SK-N-SH treated with all-trans-retinoic acid at 6 μM for 48 hours (cell line): ENCODE results near the gene DNASE1L3.

ENCODE experiments used
- ATAC-seq: fragments of 200-7000 bp; cut with Tn5 transposase; 3 replicates; pipeline ENCODE4 v1.9.1; 2020; ENCODE audit warnings: mild to moderate bottlenecking, moderate library complexity
- ARNTL ChIP-seq: fragments of 450-650 bp; formaldehyde crosslinking; IDR thresholded peaks from 2 replicates; pipeline ENCODE4 v1.5.0; 2020; ENCODE audit warnings: low read depth, mild to moderate bottlenecking, moderate library complexity, borderline replicate concordance
- BACH2 ChIP-seq: fragments of 250-450 bp; sonication (Bioruptor Pico); IDR thresholded peaks from 2 replicates; pipeline ENCODE4 v1.9.0; 2021; ENCODE audit warnings: mild to moderate bottlenecking, borderline replicate concordance
- CREB5 ChIP-seq: fragments of 250-450 bp; sonication (Bioruptor Pico); IDR thresholded peaks from 2 replicates; pipeline ENCODE4 v1.5.1; 2020; ENCODE audit warnings: low read depth, mild to moderate bottlenecking, moderate library complexity
- CSDC2 ChIP-seq: fragments of 250-450 bp; sonication (Bioruptor Pico); IDR thresholded peaks from 2 replicates; pipeline ENCODE4 v1.5.0; 2020; ENCODE audit warnings: mild to moderate bottlenecking, moderate library complexity
- CSRNP3 ChIP-seq: fragments of 250-450 bp; sonication (Bioruptor Pico); IDR thresholded peaks from 2 replicates; pipeline ENCODE4 v1.5.1; 2021; ENCODE audit warnings: mild to moderate bottlenecking, moderate library complexity
- ESRRG ChIP-seq: fragments of 250-450 bp; sonication (Bioruptor Pico); IDR thresholded peaks from 2 replicates; pipeline ENCODE4 v1.6.1; 2021; ENCODE audit warnings: mild to moderate bottlenecking
- GLIS3 ChIP-seq: fragments of 250-450 bp; sonication (Bioruptor Pico); IDR thresholded peaks from 2 replicates; pipeline ENCODE4 v1.5.0; 2020; ENCODE audit warnings: mild to moderate bottlenecking, moderate library complexity
- PATZ1 ChIP-seq: fragments of 250-450 bp; sonication (Bioruptor Pico); IDR thresholded peaks from 2 replicates; pipeline ENCODE4 v1.8.0; 2020; ENCODE audit warnings: mild to moderate bottlenecking, moderate library complexity, borderline replicate concordance
- PPARA ChIP-seq: fragments of 250-450 bp; sonication (Bioruptor Pico); IDR thresholded peaks from 2 replicates; pipeline ENCODE4 v1.5.0; 2020; ENCODE audit warnings: mild to moderate bottlenecking, borderline replicate concordance
- RARB ChIP-seq: fragments of 250-450 bp; sonication (Bioruptor Pico); IDR thresholded peaks from 2 replicates; pipeline ENCODE4 v1.8.0; 2021; ENCODE audit warnings: mild to moderate bottlenecking, moderate library complexity
- SNAI2 ChIP-seq: fragments of 250-450 bp; sonication (Bioruptor Pico); IDR thresholded peaks from 2 replicates; pipeline ENCODE4 v1.5.0; 2020; ENCODE audit warnings: mild to moderate bottlenecking, moderate library complexity
- TCF4 ChIP-seq: fragments of 250-450 bp; sonication (Bioruptor Pico); IDR thresholded peaks from 2 replicates; pipeline ENCODE4 v1.8.0; 2021; ENCODE audit warnings: mild to moderate bottlenecking, moderate library complexity, borderline replicate concordance
- TOX ChIP-seq: fragments of 250-450 bp; sonication (Bioruptor Pico); IDR thresholded peaks from 2 replicates; pipeline ENCODE4 v1.8.0; 2021; ENCODE audit warnings: mild to moderate bottlenecking, moderate library complexity, borderline replicate concordance
- TSHZ2 ChIP-seq: fragments of 250-450 bp; sonication (Bioruptor Pico); IDR thresholded peaks from 2 replicates; pipeline ENCODE4 v1.5.0; 2020; ENCODE audit warnings: mild to moderate bottlenecking, moderate library complexity
- ZC3H10 ChIP-seq: fragments of 250-450 bp; sonication (Bioruptor Pico); IDR thresholded peaks from 2 replicates; pipeline ENCODE4 v1.5.1; 2021; ENCODE audit warnings: mild to moderate bottlenecking, moderate library complexity
- ZFP3 ChIP-seq: fragments of 250-450 bp; sonication (Bioruptor Pico); IDR thresholded peaks from 2 replicates; pipeline ENCODE4 v1.5.0; 2020; ENCODE audit warnings: mild to moderate bottlenecking, moderate library complexity
- ZFP30 ChIP-seq: fragments of 450-650 bp; formaldehyde crosslinking; IDR thresholded peaks from 2 replicates; pipeline ENCODE4 v1.5.0; 2022; ENCODE audit warnings: mild to moderate bottlenecking, moderate library complexity
- ZNF565 ChIP-seq: fragments of 450-650 bp; formaldehyde crosslinking; conservative IDR thresholded peaks from 2 replicates; pipeline ENCODE4 v1.5.0; 2020; ENCODE audit warnings: low read depth, mild to moderate bottlenecking, moderate library complexity
- ZNF8 ChIP-seq: fragments of 450-650 bp; formaldehyde crosslinking; IDR thresholded peaks from 2 replicates; pipeline ENCODE4 v1.5.0; 2020; ENCODE audit warnings: mild to moderate bottlenecking, moderate library complexity

DNASE1L3 gene

GRCh38 chr3:58210761-58211460, at the start of gene DNASE1L3:
Gene DNASE1L3 (minus strand): TSS chr3:58210972. CDS start chr3:58210906, 66 bp downstream.
- no peak for TF ChIP-seq ESRRG (CRISPR knock-in tag)
- no peak for TF ChIP-seq RARB (CRISPR knock-in tag)
- no peak for TF ChIP-seq CREB5
- no peak for TF ChIP-seq SNAI2 (CRISPR knock-in tag)
- no peak for TF ChIP-seq ZFP30 (CRISPR knock-in tag)
- TF ChIP-seq ZC3H10: no peak
- TF ChIP-seq TCF4 (CRISPR knock-in tag): no peak
- TF ChIP-seq GLIS3 (CRISPR knock-in tag): no peak
- no peak for TF ChIP-seq ZFP3 (CRISPR knock-in tag)
- TF ChIP-seq ZNF565 (CRISPR knock-in tag): no peak
- no peak for TF ChIP-seq TOX (CRISPR knock-in tag)
- no peak for TF ChIP-seq CSDC2 (CRISPR knock-in tag)
- no peak for TF ChIP-seq ARNTL (CRISPR knock-in tag)
- no peak for TF ChIP-seq PPARA (CRISPR knock-in tag)
- no peak for ATAC-seq

GRCh38 chr3:58260261-58260731, 49.5 kb upstream of the DNASE1L3 start:
- peak; percentile 79 for ATAC-seq
- TF ChIP-seq TOX (CRISPR knock-in tag) (no peak), RARB (CRISPR knock-in tag) (no peak), ESRRG (CRISPR knock-in tag) (no peak), TCF4 (CRISPR knock-in tag) (no peak), BACH2 (no peak), ZFP3 (CRISPR knock-in tag) (no peak), ZNF8 (CRISPR knock-in tag) (no peak)

- TF ChIP-seq TCF4 (CRISPR knock-in tag) (no peak), TSHZ2 (no peak), ZNF8 (CRISPR knock-in tag) (no peak), PATZ1 (CRISPR knock-in tag) (no peak), ESRRG (CRISPR knock-in tag) (no peak), SNAI2 (CRISPR knock-in tag) (no peak), TOX (CRISPR knock-in tag) (no peak), BACH2 (no peak)
- ATAC-seq: no peak
These were observed 47.8 kb upstream of the DNASE1L3 start for GRCh38 chr3:58258392-58259055.

GRCh38 chr3:58256511-58256910, 45.7 kb upstream of the DNASE1L3 start:
- ATAC-seq: no peak
- TF ChIP-seq CREB5 (no peak), GLIS3 (CRISPR knock-in tag) (no peak), CSRNP3 (CRISPR knock-in tag) (no peak), TSHZ2 (no peak), TCF4 (CRISPR knock-in tag) (no peak), SNAI2 (CRISPR knock-in tag) (no peak), ZFP3 (CRISPR knock-in tag) (no peak), ZC3H10 (no peak), BACH2 (no peak)
